Ascending aorta (tissue), 2 donors: Measurements from ENCODE around the gene NUDT1. TPM values are rescaled to one million over a fixed set of nuclear protein-coding genes. Genes with fewer than 3 reads are reported as not detected.

ENCODE experiments used
- DNase-seq, 2 donors: peaks; one replicate each; pipeline ENCODE4 v3.0.0-alpha.2; 2019; ENCODE audit warnings: low spot score in 2 of 2
- H3K27ac ChIP-seq, 2 donors: fragments of 200-600 bp; sonication (generic); one replicate each; pipeline ENCODE4 v1.5.1; 2016 to 2017; ENCODE audit warnings: mild to moderate bottlenecking in 1 of 2
- H3K27me3 ChIP-seq: fragments of 200-600 bp; sonication (generic); one replicate; pipeline ENCODE4 v1.5.1; 2017
- H3K36me3 ChIP-seq, 2 donors: fragments of 200-600 bp; sonication (generic); one replicate each; pipeline ENCODE4 v1.5.1; 2016
- H3K4me1 ChIP-seq, 2 donors: fragments of 200-600 bp; sonication (generic); one replicate each; pipeline ENCODE4 v1.5.1; 2016 to 2017; ENCODE audit warnings: mild to moderate bottlenecking in 1 of 2
- H3K4me3 ChIP-seq, 2 donors: fragments of 200-600 bp; sonication (generic); one replicate each; pipeline ENCODE4 v1.5.1; 2016 to 2017; ENCODE audit warnings: mild to moderate bottlenecking in 1 of 2
- H3K9me3 ChIP-seq, 2 donors: fragments of 200-600 bp; sonication (generic); one replicate each; pipeline ENCODE4 v1.5.1; 2016
- CTCF ChIP-seq, 3 experiments: fragments of 200-600 bp in 2 of 3; fragments of 450-650 bp in 1 of 3; sonication (generic) in 2 of 3; IDR thresholded peaks; one replicate each; pipeline ENCODE4 v1.5.1; 2016 to 2019; ENCODE audit warnings: antibody characterized with exemption in 3 of 3, mild to moderate bottlenecking in 1 of 3, moderate library complexity in 1 of 3
- intact Hi-C: fragments of 100-400 bp; cut with DNase I; formaldehyde crosslinking; loops from one replicate; pipeline ENCODE4 v1.15.1; 2023
- total RNA-seq: library from RNA; depleted of rRNA; stranded (reverse); fragments of >200 nt; gene quantifications from one replicate; pipeline ENCODE4 v1.1.0, GENCODE V29; 2016

Gene NUDT1
- total RNA-seq, 1 donor from 2014 or later: 9.0 TPM

GRCh38 chr7:2282185-2282751 lies 40.2 kb downstream of the NUDT1 start:
- H3K9me3 ChIP-seq: no peaks in the 10 kb centered on the region
- H3K27ac ChIP-seq: no peak overlapping the region
- no peak overlapping the region for H3K4me3 ChIP-seq
- H3K27me3 ChIP-seq: no peaks in the 10 kb centered on the region
- intact Hi-C loops: no loop called here
- DNase-seq: no peak
- H3K36me3 ChIP-seq: peaks cover 0 to 3% of the 10 kb centered on the region in 2 donors
- no peaks in the 10 kb centered on the region for H3K4me1 ChIP-seq
- TF ChIP-seq CTCF (IDR thresholded peaks at IDR 0.05): no peak

- DNase-seq: no peak
- TF ChIP-seq CTCF (IDR thresholded peaks at IDR 0.05): no peak
- Histone ChIP-seq H3K36me3 (peaks cover 0 to under 1% of the 10 kb centered on the region in 2 donors), H3K9me3 (no peaks in the 10 kb centered on the region), H3K4me1 (no peaks in the 10 kb centered on the region), H3K27ac (no peak overlapping the region), H3K27me3 (no peaks in the 10 kb centered on the region), H3K4me3 (no peak overlapping the region)
- intact Hi-C loops: no loop called here
These were observed 41.0 kb downstream of the NUDT1 start for GRCh38 chr7:2283074-2283473.

- Histone ChIP-seq H3K4me3 (no peak overlapping the region), H3K36me3 (no peaks in the 10 kb centered on the region), H3K9me3 (no peaks in the 10 kb centered on the region), H3K27me3 (no peaks in the 10 kb centered on the region), H3K27ac (no peak overlapping the region), H3K4me1 (no peaks in the 10 kb centered on the region)
- intact Hi-C loops: no loop called here
- no peak for DNase-seq
- no peak for TF ChIP-seq CTCF (IDR thresholded peaks at IDR 0.05)
These were observed 45.7 kb downstream of the NUDT1 start for GRCh38 chr7:2287745-2288144.

- no peaks in the 10 kb centered on the region for H3K27me3 ChIP-seq
- H3K4me1 ChIP-seq: no peaks in the 10 kb centered on the region
- no peaks in the 10 kb centered on the region for H3K9me3 ChIP-seq
- no peaks in the 10 kb centered on the region for H3K36me3 ChIP-seq
- no peak overlapping the region for H3K27ac ChIP-seq
- intact Hi-C loops: no loop called here
- DNase-seq: no peak
- no peak for TF ChIP-seq CTCF (IDR thresholded peaks at IDR 0.05)
- H3K4me3 ChIP-seq: no peak overlapping the region
These were observed 46.5 kb downstream of the NUDT1 start for GRCh38 chr7:2288503-2288902.

GRCh38 chr7:2289111-2289586 lies 47.1 kb downstream of the NUDT1 start:
- no peak for DNase-seq
- H3K9me3 ChIP-seq: no peaks in the 10 kb centered on the region
- intact Hi-C loops: no loop called here
- TF ChIP-seq CTCF (IDR thresholded peaks at IDR 0.05): no peak
- H3K4me1 ChIP-seq: no peaks in the 10 kb centered on the region
- no peak overlapping the region for H3K4me3 ChIP-seq
- H3K27ac ChIP-seq: no peak overlapping the region
- no peaks in the 10 kb centered on the region for H3K36me3 ChIP-seq
- H3K27me3 ChIP-seq: no peaks in the 10 kb centered on the region

- DNase-seq: no peak
- Histone ChIP-seq H3K27me3 (no peaks in the 10 kb centered on the region), H3K9me3 (no peaks in the 10 kb centered on the region), H3K4me3 (no peak overlapping the region), H3K36me3 (no peaks in the 10 kb centered on the region), H3K27ac (no peak overlapping the region), H3K4me1 (no peaks in the 10 kb centered on the region)
- no peak for TF ChIP-seq CTCF (IDR thresholded peaks at IDR 0.05)
- intact Hi-C loops: no loop called here
These were observed 47.6 kb downstream of the NUDT1 start for GRCh38 chr7:2289621-2290020.
